Heart left ventricle (tissue), 13 donors: Measurements from ENCODE around the gene DBF4.

ENCODE experiments used
- CTCF ChIP-seq, 12 donors: fragments of 200-600 bp; sonication (generic) in 4 of 12; IDR thresholded peaks; one replicate each; pipeline versions ENCODE4 v1.5.0 to v1.8.0; 2018 to 2022; ENCODE audit warnings: antibody characterized with exemption in 12 of 12, mild to moderate bottlenecking in 5 of 12
- POLR2A ChIP-seq, 2 donors: fragments of 450-650 bp; IDR thresholded peaks; one replicate each; pipeline ENCODE4 v1.6.1; 2017; ENCODE audit warnings: antibody characterized with exemption in 2 of 2, mild to moderate bottlenecking in 2 of 2, moderate library complexity in 2 of 2
- donor health status: ischemic (EF 13 %, LVEDD 7.1; RV severe dilation, severe dysfunction).
- donor health status: DM: no; HTN: yes; CAD: no.
- donor health status: DM: no; HTN: no; CAD: no.
- donor health status: ischemic (EF 25% LVEDD 6.9; RV normal size, moderate dysfunction).
- donor health status: ischemic (EF 25% LVEDD 5.7; RV mildly dilated, moderate dysfunction).
- donor health status: ischemic (EF 35%, LVEDD 5.7; RV mildly dilated, moderate dysfunction).
- donor health status: nonischemic (EF 11% LVEDD 7.7; RV severe dilation, severe dysfunction).
- donor health status: DM: yes; HTN: yes; CAD: no.
- donor health status: PGD.
- donor health status: ischemic (EF 29% LVEDD 5.4; RV normal size, mild dysfunction).
- donor health status: nonischemic (EF 23%, LVEDD 6.1; RV moderate dilation, normal function).

- no peak for TF ChIP-seq CTCF (IDR thresholded peaks at IDR 0.05)
- TF ChIP-seq POLR2A (IDR thresholded peaks at IDR 0.05): no peak
These were observed 898 bp upstream of the DBF4 start for GRCh38 chr7:87875151-87876039.
